Adipose tissue (tissue), 3 donors: ENCODE results near the gene PRSS57. TPM values are rescaled to one million over a fixed set of nuclear protein-coding genes. Genes with fewer than 3 reads are reported as not detected.
"Not testable (repeated sequence)": the region's sequence is repeated elsewhere in the genome, so short reads cannot be mapped to it uniquely, and the experiment has no call there.

Experiments
- H3K27ac ChIP-seq: one replicate; pipeline ENCODE4 v1.5.1; 2013; ENCODE audit warnings: low read depth, low read length
- whole genome bisulfite sequencing, 3 donors: extraction: QIAGEN DNeasy Blood & Tissue Kit; methylation state at CpG; one replicate each; pipeline ENCODE4 v1.1.7; 2013; 5-methylcytosine and 5-hydroxymethylcytosine counted together
- polyA plus RNA-seq, 3 donors: library from polyadenylated mRNA; stranded (reverse); fragments of 200-250 nt; gene quantifications; one replicate each; pipeline ENCODE4 v1.2.3, GENCODE V29; 2013
- donor health status: healthy with polysubstance abuse.
- donor health status: Bipolar disorder and iron deficiency.
- donor health status: healthy.

PRSS57 gene
- polyA plus RNA-seq, 3 donors, result 0.09 to 0.34 TPM; not detected in 1

DNA sequence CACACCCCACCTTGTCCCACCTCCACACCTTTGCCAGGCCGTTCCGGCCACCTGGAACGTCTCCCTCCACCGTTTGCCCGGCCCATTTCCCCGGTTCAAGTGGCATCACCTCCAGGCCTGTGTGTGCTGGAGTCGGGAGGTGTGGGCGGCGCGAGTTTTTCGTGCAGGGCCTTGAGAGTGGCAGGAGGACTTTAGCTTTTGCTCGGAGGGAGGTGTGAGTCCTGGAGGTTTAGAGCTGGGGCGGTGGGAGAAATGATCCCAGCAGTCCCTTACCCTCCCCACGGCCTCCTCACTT, 9.1 kb upstream of the PRSS57 start:
- WGBS, 3 donors, result 25 to 45% (median 31%) methylated on average over 14 of the region's 14 CpGs
- H3K27ac ChIP-seq, result no peak overlapping the region

DNA sequence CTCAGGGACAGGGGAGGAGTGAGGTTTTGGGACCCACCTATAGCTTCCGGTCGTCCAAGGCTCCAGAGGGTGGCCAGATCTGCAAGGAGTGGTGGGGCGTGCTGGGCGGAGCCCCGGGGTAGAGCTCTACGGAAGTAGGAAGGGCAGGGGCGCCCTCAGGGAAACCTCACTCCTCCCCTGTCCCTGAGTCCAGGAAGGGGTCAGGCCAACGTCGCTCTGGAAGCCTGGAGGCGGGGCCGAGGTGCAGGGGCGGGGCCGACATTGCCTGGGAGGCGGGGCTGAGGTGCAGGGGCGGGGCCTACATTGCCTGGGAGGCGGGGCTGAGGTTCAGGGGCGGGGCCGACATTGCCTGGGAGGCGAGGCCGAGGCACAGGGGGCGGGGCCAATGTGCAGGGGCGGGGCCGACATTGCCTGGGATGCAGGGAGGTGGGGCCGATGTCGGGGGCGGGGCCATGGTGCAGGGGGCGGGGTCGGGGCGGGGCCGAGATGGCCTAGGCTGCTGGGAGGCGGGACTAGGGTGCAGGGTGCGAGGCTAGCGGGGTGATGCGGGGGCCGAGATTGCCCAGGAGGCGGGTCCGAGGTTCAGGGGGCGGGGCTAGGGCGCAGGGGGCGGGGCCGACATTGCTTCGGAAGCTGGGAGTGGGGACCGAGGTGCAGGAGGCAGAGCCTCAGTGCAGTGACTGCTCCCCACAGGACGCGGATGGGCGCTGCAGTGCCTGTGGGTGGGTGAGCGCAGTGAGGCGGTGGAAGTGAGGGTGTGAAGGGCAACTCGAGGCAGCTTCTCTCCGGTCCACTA, 8.6 kb upstream of the PRSS57 start:
- H3K27ac ChIP-seq, result no peak overlapping the region
- WGBS, 3 donors, result 7% methylated on average over 29 to 50 of the region's 50 CpGs

DNA sequence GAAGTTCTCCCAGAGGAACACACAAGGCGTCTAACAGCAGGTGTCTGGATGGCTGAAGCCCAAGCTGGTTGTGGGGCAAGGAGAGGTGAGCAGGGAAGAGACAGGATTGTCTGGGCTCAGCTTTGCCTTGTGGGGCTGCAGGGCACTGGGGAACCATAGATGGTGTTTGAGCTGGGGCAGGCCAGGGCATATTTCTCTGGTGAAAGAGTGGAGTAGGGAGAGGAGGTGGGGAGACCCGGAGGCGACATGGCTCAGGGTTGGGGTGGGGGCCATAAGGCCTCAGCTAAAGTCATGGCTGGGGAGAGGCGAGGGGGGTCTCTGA, 8.0 kb upstream of the PRSS57 start:
- H3K27ac ChIP-seq, result no peak overlapping the region
- WGBS, 3 donors, result 22 to 54% (median 28%) methylated on average over 4 of the region's 4 CpGs

DNA sequence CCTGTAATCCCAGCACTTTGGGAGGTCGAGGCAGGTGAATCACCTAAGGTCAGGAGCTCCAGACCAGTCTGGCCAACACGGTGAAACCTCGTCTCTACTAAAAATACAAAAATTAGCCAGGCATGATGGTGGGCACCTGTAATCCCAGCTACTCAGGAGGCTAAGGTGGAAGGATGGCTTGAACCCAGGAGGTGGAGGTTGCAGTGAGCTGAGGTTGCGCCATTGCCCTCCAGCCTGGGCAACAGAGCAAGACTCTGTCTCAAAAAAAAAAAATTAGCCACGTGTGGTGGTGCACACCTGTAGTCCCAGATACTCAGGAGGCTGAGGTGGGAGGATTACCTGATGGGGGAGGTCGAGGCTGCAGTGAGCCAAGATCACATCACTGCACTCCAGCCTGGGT, 7.6 kb upstream of the PRSS57 start:
- 64 to 81% (median 70%) methylated on average over 6 of the region's 6 CpGs for WGBS, 3 donors
- not testable (repeated sequence) for H3K27ac ChIP-seq

DNA sequence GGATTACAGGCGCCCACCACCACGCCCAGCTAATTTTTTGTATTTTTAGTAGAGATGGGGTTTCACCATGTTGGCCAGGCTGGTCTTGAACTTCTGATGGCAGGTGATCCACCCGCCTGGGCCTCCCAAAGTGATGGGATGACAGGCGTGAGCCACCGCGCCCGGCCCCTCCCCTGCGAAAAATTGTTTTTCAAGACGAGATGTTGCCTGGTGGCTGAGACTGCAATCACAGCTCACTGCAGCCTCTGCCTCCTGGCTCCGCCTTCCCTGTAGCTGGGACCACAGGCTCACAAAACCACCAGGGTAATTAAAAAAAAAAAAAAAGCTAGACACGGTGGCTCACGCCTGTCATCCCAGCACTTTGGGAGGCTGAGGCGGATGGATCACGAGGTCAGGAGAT, 4.6 kb upstream of the PRSS57 start:
- not testable (repeated sequence) for H3K27ac ChIP-seq
- WGBS, 3 donors, result 61 to 66% (median 61%) methylated on average over 11 to 13 of the region's 14 CpGs

DNA sequence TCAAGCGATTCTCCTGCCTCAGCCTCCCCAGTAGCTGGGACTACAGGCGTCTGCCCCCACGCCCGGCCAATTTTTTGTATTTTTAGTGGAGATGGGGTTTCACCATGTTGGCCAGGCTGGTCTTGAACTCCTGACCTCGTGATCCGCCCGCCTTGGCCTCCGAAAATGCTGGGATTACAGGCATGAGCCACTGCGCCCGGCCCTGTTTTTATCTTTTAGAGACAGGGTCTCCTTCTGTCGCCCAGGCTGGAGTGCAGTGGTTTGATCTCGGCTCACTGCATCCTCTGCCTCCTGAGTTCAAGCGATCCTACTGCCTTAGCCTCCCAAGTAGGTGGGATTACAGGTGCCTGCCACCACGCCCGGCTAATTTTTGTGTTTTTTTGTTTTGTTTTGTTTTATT, 3.3 kb upstream of the PRSS57 start:
- H3K27ac ChIP-seq, result not testable (repeated sequence)
- 81 to 93% (median 92%) methylated on average over 15 of the region's 15 CpGs for WGBS, 3 donors

DNA sequence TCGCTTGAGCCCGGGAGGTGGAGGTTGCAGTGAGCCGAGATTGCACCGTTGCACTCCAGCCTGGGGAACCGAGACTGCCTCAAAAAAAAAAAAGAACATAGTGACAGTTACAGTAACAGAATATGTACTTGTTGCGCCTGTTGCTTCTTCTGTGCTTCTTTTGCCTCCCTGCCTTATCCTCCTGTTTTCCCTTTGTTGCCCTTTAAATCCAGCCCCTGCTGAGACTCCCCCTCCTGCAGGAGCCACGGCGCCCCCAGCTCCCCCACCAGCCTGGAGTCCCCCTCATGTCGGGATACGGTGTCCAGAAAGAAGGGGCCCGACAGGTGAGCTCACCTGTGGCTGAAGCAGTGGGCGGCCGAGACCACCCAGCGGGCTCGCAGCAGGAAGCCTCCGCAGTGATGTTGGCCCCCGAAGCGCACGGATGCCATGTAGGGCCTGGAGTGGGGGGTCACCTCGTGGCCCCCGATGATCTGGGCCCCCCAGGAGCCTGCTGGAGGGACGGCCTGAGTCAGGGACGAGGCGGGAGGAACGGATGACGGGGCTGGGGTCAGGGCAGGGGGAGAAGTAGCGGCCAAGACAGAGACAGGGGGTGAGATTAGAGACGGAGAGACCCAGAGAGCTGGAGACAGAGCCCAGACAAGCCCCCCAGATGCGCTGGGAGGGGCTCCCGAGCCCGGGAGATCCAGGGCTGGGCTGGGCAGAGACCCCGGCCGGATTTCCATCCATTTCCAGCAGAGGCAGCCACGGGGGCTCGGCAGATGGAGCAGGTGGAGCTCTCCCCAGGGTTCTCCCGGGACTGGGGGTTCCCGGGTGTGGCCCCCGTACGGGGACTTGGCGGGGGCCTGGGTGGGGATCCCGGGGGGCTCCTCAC, 536 bp downstream of the PRSS57 start:
- WGBS, 3 donors, result 27 to 32% (median 27%) methylated on average over 40 to 41 of the region's 41 CpGs
- H3K27ac ChIP-seq, result no peak overlapping the region

DNA sequence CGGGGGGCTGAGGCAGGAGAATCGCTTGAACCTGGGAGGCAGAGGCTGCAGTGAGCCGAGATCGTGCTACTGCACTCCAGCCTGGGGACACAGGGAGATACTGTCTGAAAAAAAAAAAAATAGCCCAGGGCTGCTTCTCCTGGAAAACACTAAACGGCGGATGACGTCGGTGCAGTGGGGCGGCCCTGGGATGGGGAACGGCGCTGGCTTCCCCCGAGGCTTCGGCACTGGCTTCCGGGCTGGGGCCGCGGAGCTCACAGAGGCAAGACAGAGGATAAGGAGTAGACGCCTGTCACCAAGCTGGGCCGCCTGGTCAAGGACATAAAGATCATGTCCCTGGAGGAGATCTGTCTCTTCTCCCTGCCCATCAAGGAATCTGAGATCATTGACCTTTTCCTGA, 5.0 kb downstream of the PRSS57 start:
- WGBS, 3 donors, result 60 to 75% (median 65%) methylated on average over 17 to 18 of the region's 18 CpGs
- H3K27ac ChIP-seq, result no peak overlapping the region

DNA sequence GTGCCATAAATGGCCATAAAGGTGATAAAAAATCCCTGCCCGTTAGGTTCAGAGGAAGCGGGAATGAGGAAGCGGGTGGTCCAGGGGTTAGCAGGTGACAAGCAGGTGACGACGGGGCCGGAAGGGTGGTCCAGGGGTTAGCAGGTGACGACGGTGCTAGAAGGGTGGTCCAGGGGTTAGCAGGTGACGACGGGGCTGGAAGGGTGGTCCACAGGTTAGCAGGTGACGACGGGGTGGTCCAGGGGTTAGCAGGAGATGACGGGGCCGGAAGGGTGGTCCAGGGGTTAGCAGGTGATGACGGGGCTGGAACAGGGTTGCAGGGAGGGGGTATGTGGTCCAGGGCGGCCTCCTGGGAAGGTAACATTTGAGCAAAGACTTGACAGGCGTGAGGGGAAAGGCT, 6.3 kb downstream of the PRSS57 start:
- H3K27ac ChIP-seq, result no peak overlapping the region
- WGBS, 3 donors, result 70 to 84% (median 82%) methylated on average over 12 to 17 of the region's 17 CpGs

DNA sequence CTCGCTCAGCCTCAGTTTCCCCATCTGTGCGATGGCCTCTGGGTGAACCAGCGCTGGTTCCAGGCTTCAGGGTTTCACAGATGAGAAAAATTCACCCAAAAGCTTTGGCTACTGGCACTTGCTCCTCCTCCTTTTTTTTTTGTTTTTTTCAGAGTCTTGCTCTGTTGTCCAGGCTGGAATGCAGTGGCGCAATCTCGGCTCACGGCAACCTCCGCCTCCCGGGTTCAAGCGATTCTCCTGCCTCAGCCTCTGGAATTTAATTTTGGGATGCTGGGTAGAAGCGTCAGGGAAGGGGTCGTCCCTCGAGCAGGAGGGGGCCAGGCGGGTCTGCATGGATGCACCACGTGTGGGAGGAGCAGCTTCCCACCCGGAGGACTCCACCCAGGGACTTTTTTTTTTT, 7.0 kb downstream of the PRSS57 start:
- WGBS, 3 donors, result 50 to 62% (median 59%) methylated on average over 15 of the region's 15 CpGs
- H3K27ac ChIP-seq, result no peak overlapping the region

DNA sequence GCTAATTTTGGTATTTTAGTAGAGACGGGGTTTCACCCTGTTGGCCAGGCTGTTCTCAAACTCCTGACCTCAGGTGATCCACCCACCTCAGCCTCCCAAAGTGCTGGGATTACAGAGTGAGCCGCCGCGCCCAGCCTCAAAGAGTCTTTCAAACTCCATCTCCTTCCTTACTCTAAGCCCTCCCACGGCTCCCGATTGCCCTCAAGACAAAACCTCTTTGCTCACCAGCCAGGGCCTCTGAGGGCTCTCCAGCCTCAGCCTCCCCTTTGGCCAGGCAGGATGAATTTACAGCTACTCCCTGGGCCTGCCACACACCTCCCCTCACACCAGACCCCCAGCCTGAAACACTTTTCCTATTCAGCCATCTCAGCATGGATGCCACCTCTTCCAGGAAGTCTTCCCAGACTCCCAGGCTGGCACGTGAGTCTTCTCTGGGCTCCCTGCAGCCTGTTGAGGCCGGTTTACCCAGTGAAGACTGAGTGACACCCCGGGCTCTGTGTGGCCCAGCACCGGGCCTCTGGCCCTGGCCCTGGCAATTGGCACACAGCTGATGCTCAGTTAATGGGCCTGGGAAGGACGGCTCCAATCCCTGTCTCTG, 7.6 kb downstream of the PRSS57 start:
- 83 to 91% (median 87%) methylated on average over 11 of the region's 11 CpGs for WGBS, 3 donors
- no peak overlapping the region for H3K27ac ChIP-seq

DNA sequence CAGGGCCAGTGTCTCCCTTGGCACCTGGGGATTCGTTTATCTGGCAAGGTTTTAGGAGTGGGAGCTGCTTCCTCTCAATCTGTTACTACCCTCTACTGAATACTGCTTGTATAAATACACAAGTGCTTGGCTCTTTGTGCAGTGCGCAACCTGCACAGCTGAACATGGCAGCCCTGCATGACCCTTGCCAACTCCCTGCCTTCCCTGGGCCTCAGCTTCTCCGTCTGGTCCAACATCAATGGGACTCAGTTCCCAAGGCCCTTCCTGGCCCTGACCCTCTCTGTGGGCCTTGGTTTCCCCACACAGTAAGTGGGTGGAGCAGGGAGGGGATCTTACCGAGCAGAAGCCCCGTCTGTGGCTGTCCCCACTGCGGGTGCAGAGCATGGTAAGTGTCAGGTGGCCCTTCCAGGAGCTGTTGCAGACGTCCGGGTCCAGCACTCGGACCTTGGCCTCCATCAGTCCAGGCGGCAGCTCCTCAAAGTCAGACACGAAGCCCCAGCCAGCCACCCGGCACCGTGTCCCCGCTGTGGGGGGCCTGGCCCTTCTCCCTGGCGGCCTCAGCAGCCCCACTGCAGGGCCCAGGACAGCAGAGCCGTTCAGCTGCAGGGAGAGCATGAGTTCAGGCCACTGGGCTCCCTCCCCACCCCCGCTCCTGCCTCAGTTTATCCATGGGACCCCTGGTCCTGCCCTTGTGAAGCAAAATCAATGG, 8.5 kb downstream of the PRSS57 start:
- WGBS, 3 donors, result 70 to 79% (median 72%) methylated on average over 17 of the region's 17 CpGs
- no peak overlapping the region for H3K27ac ChIP-seq

DNA sequence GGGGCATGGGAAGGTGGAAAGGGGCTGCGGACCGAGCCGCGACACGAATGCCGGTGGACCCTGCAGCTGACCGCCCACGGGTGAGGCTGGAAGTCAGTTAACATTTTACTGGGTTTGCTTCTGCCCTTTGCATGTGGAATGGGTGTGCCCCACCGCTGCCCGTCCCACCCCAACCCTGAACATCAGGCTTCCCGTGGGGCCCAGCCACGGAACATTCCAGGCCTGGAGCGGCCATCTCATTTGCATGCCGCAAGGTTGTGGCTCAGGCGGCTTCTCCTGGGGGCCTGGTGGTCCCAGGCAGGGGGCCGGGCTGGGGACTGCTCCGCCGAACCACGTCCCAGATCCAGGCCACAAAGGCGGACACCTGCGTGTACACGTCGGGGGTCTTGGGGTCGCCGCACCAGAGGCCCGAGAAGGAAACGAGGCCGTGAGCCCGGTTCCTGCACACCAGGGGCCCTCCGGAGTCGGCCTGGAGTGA, 9.8 kb downstream of the PRSS57 start:
- 75 to 81% (median 80%) methylated on average over 29 to 31 of the region's 31 CpGs for WGBS, 3 donors
- no peak overlapping the region for H3K27ac ChIP-seq

DNA sequence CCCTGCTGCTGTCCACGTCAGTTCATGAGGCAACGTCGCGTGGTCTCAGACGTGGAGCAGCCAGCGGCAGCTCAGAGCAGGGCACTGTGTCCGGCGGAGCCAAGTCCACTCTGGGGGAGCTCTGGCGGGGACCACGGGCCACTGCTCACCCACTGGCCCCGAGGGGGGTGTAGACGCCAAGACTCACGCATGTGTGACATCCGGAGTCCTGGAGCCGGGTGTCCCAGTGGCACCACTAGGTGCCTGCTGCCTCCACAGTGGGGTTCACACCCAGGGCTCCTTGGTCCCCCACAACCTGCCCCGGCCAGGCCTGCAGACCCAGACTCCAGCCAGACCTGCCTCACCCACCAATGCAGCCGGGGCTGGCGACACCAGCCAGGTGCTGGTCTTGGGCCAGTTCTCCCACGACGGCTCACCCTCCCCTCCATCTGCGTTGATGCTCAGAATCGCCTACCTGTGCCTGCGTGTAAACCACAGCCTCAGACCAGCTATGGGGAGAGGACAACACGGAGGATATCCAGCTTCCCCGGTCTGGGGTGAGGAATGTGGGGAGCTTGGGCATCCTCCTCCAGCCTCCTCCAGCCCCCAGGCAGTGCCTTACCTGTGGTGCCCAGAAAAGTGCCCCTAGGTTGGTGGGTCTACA, 12.5 kb downstream of the PRSS57 start:
- WGBS, 3 donors, result 71 to 78% (median 73%) methylated on average over 25 of the region's 25 CpGs
- no peak overlapping the region for H3K27ac ChIP-seq

DNA sequence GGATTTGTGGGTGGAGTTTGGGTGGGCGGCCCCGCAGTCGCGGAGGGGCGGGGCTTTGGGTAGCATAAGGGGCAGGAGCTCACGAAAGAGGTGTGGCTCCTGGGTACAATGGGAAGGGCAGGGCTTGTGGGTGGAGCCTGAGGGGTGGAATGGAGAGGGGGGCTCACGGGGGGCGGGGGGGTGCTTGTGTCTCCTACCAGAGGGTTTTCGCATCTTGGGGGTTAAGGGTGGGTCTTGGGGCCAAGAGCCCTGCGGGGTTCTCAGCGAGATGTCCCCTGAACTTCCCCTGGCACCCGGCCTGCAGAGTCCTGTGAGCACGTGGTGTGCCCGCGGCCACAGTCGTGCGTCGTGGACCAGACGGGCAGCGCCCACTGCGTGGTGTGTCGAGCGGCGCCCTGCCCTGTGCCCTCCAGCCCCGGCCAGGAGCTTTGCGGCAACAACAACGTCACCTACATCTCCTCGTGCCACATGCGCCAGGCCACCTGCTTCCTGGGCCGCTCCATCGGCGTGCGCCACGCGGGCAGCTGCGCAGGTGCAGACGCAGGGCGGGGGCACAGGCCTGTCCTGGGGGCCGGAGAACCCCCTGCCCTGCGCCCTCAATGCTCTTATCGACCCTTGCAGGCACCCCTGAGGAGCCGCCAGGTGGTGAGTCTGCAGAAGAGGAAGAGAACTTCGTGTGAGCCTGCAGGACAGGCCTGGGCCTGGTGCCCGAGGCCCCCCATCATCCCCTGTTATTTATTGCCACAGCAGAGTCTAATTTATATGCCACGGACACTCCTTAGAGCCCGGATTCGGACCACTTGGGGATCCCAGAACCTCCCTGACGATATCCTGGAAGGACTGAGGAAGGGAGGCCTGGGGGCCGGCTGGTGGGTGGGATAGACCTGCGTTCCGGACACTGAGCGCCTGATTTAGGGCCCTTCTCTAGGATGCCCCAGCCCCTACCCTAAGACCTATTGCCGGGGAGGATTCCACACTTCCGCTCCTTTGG, 13.9 kb downstream of the PRSS57 start:
- WGBS, 3 donors, result 49 to 76% (median 57%) methylated on average over 51 to 54 of the region's 54 CpGs
- no peak overlapping the region for H3K27ac ChIP-seq

DNA sequence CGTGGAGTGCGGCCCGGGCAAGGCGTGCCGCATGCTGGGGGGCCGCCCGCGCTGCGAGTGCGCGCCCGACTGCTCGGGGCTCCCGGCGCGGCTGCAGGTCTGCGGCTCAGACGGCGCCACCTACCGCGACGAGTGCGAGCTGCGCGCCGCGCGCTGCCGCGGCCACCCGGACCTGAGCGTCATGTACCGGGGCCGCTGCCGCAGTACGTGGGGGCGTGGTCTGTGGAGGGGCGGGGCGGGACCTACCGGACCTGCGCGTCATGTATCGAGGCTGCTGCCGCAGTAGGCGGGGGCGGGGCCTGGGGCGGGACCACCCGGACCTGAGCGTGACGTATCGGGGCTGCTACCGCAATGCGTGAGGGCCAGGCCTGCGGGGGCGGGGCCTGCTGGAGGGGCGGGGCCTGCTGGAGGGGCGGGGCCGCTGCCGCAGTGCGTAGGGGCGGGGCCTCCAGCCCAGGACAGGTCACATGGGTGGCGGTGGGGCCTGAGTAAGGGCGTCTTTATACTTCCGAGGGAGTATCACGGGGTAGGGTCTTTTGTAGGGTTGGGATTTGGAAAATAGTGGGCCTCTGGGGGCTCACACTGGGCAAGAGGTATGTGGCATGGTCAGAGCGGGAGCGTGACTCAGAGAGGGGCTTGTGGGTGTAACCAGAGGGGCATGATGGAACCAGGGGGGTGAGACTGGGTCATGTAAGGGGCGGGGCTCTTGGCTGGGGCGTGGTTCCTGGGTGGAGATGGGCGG, 14.8 kb downstream of the PRSS57 start:
- no peak overlapping the region for H3K27ac ChIP-seq
- 1% methylated on average over 41 to 70 of the region's 70 CpGs for WGBS, 3 donors
